ENCODE results near the gene THOC6.

THOC6 gene

GRCh38 chr16:3023669-3024478 is at the start of gene THOC6, which contains the start of gene HCFC1R1:
THOC6 (plus strand) TSS chr16:3024035; CDS start chr16:3024327, 292 bp downstream.
HCFC1R1 (minus strand) TSS chr16:3023942; CDS start chr16:3023941, 1 bp downstream.
- DNase-seq = peak; percentile 96

DNA sequence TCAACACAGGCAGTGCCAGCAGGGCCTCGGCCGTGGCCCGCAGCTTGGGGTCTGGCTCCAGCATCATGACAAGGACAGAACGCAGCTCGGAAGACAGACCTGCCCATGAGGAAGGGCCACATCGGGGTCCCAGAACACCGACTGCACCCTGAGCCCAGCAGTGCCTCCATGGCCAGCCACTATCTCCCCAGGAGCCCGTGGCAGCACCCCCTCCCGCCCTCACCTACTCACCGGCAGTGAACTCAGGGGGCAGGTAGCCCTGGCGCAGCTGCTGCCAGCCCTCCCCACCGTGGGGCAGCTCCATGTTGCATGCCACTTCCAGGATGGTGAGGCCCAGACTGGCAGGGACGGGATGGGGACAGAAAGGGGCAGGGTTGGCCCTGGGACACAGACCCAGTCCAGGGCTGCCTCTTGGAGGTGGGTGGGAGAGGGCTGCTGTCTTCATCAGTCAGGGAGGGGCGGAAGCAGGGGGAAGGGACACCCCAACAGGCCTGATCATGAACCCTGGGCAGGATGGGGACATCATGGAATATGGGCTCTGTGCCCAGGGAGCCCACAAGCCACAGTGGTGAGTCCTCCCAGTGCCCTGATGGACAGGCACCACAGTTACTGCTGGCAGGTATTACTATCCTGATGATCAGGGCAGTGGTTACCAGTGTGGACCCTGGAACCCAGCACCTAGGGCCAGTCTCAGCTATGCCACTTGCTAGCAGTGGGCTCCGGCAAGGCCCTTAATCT is 49.3 kb upstream of the THOC6 start:
- no peak for DNase-seq

GRCh38 chr16:2975161-2975795 is 48.6 kb upstream of the THOC6 start:
- no peak for DNase-seq

DNA sequence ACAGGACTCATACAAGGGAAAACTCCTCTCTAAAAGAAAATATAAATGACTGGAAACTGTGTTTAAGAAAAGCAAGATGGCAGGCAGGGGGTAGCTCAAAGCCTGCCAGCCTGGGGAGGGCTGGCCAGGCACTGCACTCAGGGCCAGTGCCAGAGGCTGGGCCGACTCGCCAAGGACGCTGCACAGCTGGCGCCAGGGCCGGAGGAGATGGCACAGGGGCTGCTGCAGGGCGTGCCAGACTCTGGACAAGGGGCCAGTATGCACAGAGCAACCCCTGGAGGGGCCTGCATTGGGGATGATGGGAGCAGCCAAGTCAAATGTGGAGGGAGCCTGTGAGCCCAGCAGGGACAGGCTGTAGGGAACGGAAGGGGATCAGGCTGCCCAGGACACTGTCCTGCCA is 47.6 kb upstream of the THOC6 start:
- no peak for DNase-seq

DNA sequence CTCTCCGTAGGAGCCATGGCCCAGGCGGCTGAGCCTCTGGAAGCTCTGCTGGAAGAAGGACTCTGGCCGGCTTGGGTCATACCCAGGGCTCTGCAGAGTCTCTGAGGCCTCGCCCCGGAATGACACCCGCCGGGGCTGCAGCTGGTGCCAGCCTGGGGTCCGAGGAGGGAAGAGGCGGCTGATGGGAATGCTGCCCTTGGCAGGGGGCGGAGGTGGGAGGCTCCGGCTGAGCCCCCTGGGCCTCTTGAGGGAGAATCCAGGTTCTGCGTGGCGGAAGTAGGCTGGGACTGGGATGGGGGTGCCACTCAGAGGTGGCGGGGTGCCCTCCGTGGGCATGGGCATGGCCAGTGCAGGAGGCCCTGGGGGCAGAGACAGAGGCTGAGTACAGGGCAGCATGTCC is 47.2 kb upstream of the THOC6 start:
- no peak for DNase-seq

DNA sequence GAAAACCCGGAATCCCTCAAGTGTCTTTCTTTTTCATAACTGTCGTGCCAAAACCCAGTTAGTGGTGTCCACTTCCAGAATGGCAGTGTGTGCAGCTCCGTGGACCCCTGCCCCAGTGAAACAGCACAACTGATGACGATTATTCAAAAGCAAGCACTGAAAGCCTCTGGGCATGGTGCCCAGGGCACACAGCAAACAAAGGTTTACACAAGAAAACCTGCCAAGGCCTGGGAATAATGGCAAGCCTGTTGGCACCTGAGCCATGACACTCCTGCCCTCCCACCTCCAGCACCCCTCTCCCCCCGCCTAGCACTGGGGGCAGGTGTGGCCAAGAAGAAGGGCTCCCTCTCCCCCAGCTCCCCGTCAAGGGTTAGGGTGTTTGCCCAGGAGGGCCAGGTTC is 46.4 kb upstream of the THOC6 start:
- DNase-seq = no peak

DNA sequence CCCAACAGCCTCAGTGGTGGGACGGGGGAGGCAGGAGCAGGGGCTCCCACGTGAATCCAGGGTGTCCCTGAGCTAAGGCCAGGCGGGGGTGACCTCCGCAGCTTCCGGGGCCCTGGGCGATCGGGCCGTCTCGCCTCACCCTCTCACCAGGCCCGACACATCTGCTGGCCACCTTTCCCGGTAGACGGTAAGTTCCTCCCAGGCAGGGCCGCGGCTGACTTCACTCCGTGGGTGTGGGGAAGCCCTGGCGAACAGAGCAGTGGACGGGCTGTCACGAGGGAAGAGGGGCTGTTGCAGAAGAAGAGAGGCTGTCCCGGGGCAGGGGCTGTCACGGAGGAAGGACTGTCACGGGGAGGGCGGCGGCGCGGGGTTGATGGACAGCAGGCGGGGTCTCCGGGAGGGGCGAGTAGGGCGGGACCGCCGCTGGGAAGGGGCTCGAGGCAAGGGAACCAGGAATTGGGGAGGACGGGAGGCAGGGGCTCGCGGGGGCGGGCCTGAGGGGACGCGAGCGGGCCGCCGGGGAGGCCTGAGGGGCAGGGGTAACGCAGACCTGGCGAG is 44.1 kb upstream of the THOC6 start:
- DNase-seq = no peak

DNA sequence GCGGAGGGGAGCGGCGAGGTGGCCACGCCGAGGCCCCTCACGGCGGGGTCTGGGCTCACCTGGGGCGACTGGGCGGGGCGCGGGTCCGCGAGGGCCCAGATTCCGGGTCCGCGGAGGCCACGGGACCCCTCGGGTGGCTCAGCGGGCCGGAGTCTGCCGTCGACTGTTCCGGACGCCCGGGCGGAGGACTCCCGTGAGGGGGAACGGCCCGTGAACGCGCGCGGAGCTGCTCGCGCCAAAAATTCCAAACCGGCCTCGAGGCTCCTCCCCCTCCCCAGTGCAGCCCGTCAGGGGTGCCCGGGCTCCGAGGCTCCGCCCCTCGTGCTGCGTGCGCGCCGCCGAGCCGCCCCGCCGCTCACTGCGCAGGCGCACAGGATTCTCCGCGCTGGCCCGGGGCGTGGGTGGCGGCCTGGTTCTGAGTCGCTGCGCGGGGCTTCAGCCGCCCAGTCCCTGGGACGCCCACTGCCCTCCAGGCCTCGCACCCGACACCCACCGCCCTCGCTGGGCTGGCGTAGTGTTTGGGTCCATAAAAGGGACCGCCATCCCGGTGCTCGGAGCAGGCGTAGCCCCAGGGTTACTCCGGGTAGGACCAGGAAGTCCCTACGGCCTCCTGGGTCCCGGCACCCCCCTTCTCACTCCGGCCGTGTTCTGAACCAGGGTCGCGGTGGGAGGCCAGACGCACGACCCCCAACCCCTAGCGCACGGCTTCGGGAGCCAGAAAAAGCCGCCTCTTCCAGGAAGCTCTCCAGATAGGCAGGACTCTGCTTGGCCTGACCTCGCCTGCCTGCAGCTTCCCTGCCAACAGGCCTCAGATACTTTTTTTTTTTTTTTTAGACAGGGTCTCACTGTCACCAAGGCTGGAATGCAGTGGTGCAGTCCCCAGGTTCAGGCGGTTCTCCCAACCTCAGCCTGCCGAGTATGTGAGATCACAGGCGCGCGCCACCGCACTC is 43.3 kb upstream of the THOC6 start, which contains the start of gene PKMYT1:
Gene PKMYT1 (minus strand): TSS at position 220 of the 950 bp plus-strand sequence. CDS start 789 bp downstream, outside the sequence.
- DNase-seq = peak; percentile 92 to 96

DNA sequence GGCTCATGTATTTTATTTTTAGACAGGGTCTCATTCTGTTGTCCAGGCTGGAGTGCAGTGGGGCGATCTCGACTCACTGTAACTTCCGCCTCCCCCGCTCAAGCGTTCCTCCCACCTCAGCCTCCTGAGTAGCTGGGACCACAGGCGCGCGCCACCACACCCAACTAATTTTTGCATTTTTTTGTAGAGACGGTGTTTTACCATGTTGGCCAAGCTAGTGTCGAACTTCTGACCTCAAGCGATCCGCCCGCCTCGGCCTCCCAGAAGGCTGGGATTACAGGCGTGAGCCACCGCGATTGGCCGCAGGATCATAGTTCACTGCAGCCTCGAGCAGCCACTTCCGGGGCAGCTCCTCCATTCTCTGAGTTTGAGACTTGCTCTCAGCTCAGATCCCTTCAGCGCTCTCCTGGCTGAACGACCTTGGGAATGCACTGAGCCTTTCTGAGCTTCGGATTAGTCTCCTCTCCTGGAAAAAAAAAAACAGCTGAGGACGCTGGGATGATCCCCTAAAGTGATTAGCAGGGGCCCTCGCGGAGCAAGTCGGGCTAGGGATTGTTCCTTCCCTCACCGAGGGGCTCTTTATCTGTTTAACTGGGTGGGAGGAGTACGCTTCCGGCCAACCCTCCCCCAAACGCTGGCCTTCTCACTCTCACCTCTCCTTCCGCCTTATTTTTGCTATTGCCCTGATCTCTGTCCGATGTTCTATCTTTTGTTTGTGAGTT is 42.5 kb upstream of the THOC6 start:
- DNase-seq = no peak

- no peak for DNase-seq
Observed at GRCh38 chr16:2981899-2982250, 42.0 kb upstream of the THOC6 start.

DNA sequence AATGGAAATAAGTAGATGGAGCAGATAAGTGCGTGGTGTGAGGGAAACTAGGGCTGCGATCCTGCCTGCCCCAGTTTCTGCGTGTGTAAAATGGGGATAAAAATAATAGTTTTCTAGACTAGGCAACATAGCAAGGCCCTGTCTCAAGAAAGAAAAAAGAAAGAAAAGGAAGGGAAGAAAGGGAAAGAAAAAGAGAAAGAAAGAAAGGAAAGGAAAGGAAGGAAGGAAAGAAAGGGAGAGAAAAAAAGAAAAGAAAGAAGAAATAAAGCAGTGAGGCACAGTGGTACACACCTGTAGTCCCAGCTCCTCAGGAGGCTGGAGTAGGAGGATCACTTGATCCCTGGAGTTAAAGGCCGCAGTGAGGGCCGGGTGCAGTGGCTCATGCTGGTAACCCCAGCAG is 41.4 kb upstream of the THOC6 start:
- no peak for DNase-seq

GRCh38 chr16:2983706-2984136 is 40.1 kb upstream of the THOC6 start:
- peak; percentile 63 to 74 for DNase-seq

- no peak for DNase-seq
Observed at GRCh38 chr16:2985462-2985861, 38.4 kb upstream of the THOC6 start.

GRCh38 chr16:2985893-2986355 is 37.9 kb upstream of the THOC6 start:
- DNase-seq = no peak

DNA sequence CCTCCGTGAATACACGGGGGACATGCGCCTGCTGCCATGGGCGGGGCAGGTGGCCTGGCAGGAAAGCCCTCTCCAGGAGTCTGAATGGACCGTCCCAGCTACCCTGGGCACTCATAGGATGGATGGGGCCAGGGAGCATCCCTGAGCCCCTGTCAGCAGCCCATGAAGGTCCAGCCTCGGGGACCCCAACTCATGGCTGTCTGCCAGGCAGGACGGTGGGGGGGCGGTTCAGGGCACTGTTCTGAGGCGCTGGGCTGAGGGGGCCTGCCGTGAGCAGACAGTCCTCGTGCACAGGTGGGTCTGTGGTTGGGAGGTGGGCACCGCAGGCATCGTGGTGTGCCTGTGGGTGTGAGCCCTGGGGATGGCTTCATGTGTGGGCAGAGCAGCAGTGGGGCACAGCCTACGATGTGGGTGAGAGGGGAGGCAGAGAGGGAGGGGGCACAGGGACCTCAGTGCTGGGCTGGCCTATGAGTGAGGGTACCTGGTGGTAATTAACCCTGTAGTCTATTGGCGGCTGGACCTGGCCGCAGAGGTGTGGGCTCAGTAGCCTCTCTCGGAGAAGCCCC is 37.1 kb upstream of the THOC6 start:
- no peak for DNase-seq

- DNase-seq = no peak
Observed at GRCh38 chr16:2987286-2987685, 36.5 kb upstream of the THOC6 start.

- no peak for DNase-seq
Observed at GRCh38 chr16:2987833-2988232, 36.0 kb upstream of the THOC6 start.

DNA sequence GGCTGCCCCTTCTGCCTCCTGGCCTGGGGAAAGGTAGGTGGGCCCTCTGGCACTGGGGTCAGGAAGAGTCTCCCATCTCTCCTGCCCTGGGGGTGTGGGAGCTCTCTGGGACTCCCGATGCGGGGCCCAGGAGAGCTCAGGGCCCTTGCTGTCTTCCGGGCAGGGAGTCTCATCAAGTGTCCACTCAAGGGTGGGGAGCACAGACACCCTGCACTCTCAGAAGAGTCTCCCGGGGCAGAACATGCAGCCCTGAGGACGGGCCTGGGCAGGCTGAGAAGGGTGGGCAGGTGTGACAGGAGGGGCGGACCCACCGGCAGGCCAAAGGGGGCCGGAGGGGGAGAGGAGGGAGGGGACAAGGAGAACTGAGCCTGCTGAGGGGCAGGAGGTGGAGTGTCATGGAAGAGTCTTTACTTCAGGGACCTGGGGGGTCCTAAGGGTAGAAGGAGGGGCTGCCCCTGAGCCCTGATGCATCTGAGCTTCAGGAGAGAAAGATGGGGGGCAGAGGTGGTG is 35.2 kb upstream of the THOC6 start:
- no peak for DNase-seq

DNA sequence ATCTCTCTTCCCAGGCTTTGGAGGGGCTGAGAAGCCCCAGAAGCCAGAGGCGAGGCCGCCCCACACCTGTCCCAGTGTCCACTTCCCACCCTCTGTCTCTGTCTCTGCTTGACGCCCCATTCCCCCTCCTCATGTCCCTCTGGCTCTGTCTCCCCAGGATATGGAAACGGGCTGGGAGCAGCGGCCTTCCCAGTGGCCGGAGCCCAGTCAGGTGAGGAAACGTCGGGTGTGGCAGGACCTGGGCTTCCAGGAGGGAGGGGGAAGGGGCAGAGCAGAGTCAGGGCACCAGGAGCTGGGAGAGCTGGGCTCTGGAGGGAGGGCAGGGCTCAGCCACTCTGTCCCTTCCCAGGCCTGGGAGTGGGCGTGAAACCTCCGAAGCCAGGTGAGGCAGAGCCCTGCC is 32.9 kb upstream of the THOC6 start:
- DNase-seq = no peak

- no peak for DNase-seq
Observed at GRCh38 chr16:2991566-2992261, 32.1 kb upstream of the THOC6 start.
